Measurements from ENCODE around the gene MRPS6. TPM values are rescaled to one million over a fixed set of nuclear protein-coding genes. Genes with fewer than 3 reads are reported as not detected.

Gene MRPS6
- total RNA-seq, 1 experiment from 2014 or later: 115 TPM

DNA sequence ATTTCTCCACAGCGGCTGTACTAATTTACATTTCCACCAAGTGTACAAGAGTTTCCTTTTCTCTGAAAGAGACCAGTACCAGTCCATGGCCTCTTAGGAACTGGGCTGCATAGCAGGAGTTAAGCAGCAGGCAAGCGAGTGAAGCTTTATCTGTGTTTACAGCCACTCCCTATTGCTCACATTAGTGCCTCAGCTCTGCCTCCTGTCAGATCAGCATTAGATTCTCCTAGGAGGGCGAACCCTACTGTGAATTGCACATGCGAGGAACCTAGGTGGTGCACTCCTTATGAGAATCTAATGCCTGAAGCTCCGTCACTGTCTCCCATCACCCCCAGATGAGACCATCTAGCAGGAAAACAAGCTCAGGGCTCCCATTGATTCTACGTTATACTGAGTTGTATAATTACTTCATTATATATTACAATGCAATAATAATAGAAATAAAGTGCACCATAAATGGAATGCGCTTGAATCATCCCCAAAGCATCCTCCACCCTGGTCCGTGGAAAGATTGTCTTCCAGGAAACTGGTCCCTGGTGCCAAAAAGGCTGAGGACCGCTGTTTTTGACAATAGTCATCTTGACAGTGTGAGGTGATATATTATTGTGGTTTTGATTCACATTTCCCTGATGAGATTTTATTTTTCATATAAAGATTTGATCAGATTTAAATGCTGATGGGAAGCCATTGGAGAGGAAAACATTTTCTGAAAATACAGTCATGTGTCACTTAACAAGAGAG, 45.5 kb upstream of the MRPS6 start:
- BruUV-seq (replicated peaks): no TSS peak
- H3K9me3 ChIP-seq (ENCODE audit: low read depth, low read length, poor library complexity, severe bottlenecking): no peaks in the 10 kb centered on the region
- no peak overlapping the region for H3K4me3 ChIP-seq (ENCODE audit: low read depth, low read length, poor library complexity, severe bottlenecking)
- H3K27ac ChIP-seq (ENCODE audit: low read depth, low read length, poor library complexity, severe bottlenecking): no peak overlapping the region
- H3K27me3 ChIP-seq (replicated peaks; ENCODE audit: insufficient read depth, low read depth, low read length, poor library complexity): no peaks in the 10 kb centered on the region
- intact Hi-C loops (cut with micrococcal nuclease; ENCODE audit: unreplicated experiment): no loop called here
- peak; percentile 35 for DNase-seq (ENCODE audit: low spot score)
- TF ChIP-seq, protein P1, sequence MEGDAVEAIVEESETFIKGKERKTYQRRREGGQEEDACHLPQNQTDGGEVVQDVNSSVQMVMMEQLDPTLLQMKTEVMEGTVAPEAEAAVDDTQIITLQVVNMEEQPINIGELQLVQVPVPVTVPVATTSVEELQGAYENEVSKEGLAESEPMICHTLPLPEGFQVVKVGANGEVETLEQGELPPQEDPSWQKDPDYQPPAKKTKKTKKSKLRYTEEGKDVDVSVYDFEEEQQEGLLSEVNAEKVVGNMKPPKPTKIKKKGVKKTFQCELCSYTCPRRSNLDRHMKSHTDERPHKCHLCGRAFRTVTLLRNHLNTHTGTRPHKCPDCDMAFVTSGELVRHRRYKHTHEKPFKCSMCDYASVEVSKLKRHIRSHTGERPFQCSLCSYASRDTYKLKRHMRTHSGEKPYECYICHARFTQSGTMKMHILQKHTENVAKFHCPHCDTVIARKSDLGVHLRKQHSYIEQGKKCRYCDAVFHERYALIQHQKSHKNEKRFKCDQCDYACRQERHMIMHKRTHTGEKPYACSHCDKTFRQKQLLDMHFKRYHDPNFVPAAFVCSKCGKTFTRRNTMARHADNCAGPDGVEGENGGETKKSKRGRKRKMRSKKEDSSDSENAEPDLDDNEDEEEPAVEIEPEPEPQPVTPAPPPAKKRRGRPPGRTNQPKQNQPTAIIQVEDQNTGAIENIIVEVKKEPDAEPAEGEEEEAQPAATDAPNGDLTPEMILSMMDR (conservative IDR thresholded peaks at IDR 0.05; ENCODE audit: low read depth, low read length): no peak
- TF ChIP-seq EZH2 (IDR thresholded peaks at IDR 0.05; ENCODE audit: borderline replicate concordance, low read depth, low read length, poor library complexity, severe bottlenecking): no peak
- ChIA-PET CTCF (no interaction called here), POLR2A (ENCODE audit: low non-redundant PET) (no interaction called here)
- H3K36me3 ChIP-seq (ENCODE audit: insufficient read depth, low read length, poor library complexity, severe bottlenecking): no peaks in the 10 kb centered on the region
- peaks cover 3% of the 10 kb centered on the region for H3K4me1 ChIP-seq (ENCODE audit: insufficient read depth, low read length, poor library complexity, severe bottlenecking)

DNA sequence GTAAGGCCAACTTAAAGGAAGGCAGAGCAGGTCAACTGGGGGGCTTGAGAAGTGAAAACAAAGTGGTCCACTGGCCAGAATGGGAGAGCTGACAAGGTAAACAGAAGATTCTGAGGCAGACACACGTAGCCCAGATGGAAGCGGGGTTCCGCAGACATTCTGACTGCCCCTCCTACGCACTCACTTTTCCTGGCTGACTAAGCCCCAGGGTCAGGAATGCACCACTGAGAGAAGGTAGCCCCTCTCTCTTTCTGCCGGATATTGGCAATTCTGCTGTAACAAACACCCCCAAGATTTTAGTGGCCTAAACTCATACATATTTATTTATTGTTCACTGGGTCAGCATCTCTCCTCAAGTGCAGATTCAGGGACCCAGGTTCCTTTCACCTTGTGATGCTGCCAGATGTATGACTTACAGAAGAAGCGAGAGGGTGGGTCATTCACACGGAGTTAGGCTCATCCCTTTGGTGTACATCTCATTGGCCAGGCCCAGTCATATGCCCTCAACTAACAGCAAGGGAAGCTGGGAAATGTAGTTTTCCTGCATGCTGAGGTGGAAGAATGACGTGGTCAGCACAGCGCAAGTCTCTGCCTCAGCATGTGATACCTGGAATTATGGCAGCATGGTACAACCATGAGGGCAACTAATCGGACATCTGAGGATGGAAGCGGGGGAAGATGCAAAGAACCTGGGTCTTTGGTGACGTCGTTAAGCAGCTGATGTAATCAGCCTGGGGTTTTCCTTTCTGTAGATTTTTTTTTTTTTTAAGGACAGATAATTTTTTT, 43.4 kb upstream of the MRPS6 start:
- no peaks in the 10 kb centered on the region for H3K4me1 ChIP-seq (ENCODE audit: insufficient read depth, low read length, poor library complexity, severe bottlenecking)
- no peak for TF ChIP-seq EZH2 (IDR thresholded peaks at IDR 0.05; ENCODE audit: borderline replicate concordance, low read depth, low read length, poor library complexity, severe bottlenecking)
- TF ChIP-seq, protein P1 (conservative IDR thresholded peaks at IDR 0.05; ENCODE audit: low read depth, low read length): no peak
- no peaks in the 10 kb centered on the region for H3K36me3 ChIP-seq (ENCODE audit: insufficient read depth, low read length, poor library complexity, severe bottlenecking)
- no peaks in the 10 kb centered on the region for H3K27me3 ChIP-seq (replicated peaks; ENCODE audit: insufficient read depth, low read depth, low read length, poor library complexity)
- intact Hi-C loops (cut with micrococcal nuclease; ENCODE audit: unreplicated experiment): no loop called here
- no peak overlapping the region for H3K4me3 ChIP-seq (ENCODE audit: low read depth, low read length, poor library complexity, severe bottlenecking)
- DNase-seq (ENCODE audit: low spot score): peak; percentile 64
- CTCF ChIA-PET: no interaction called here
- H3K27ac ChIP-seq (ENCODE audit: low read depth, low read length, poor library complexity, severe bottlenecking): no peak overlapping the region
- BruUV-seq (replicated peaks): no TSS peak
- no peaks in the 10 kb centered on the region for H3K9me3 ChIP-seq (ENCODE audit: low read depth, low read length, poor library complexity, severe bottlenecking)
- POLR2A ChIA-PET (ENCODE audit: low non-redundant PET): no interaction called here

DNA sequence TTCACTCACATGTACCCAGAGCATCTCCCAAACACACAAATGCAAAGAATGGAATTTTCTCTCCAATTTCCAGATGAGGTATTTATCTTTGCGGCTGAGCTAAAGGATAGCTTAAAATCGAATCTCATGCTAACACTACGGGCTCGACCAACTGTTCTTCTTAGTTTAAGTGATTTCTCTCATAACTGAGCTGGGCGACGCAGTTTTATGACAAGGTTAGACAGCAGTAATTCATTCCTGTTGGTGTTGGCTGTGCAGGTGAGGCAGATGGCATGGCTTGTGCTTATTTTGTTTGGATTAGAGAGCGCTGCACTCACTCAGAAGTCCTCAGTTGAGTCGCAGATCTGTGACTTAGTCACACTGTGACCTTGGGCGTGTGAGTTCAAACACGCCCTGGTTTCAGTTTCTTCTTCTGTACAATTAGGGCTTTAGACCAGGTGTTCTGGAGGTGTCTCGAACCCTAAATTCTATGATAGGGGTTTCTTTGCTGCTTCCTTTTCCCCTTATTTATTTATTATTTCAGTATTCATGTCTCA, 41.5 kb upstream of the MRPS6 start:
- no peak for DNase-seq (ENCODE audit: low spot score)
- ChIA-PET POLR2A (ENCODE audit: low non-redundant PET) (no interaction called here), CTCF (no interaction called here)
- intact Hi-C loops (cut with micrococcal nuclease; ENCODE audit: unreplicated experiment): no loop called here
- Histone ChIP-seq H3K27me3 (replicated peaks; ENCODE audit: insufficient read depth, low read depth, low read length, poor library complexity) (no peaks in the 10 kb centered on the region), H3K4me1 (ENCODE audit: insufficient read depth, low read length, poor library complexity, severe bottlenecking) (no peaks in the 10 kb centered on the region), H3K27ac (ENCODE audit: low read depth, low read length, poor library complexity, severe bottlenecking) (no peak overlapping the region), H3K36me3 (ENCODE audit: insufficient read depth, low read length, poor library complexity, severe bottlenecking) (no peaks in the 10 kb centered on the region), H3K9me3 (ENCODE audit: low read depth, low read length, poor library complexity, severe bottlenecking) (no peaks in the 10 kb centered on the region), H3K4me3 (ENCODE audit: low read depth, low read length, poor library complexity, severe bottlenecking) (no peak overlapping the region)
- TF ChIP-seq, protein P1 (conservative IDR thresholded peaks at IDR 0.05; ENCODE audit: low read depth, low read length): no peak
- no peak for TF ChIP-seq EZH2 (IDR thresholded peaks at IDR 0.05; ENCODE audit: borderline replicate concordance, low read depth, low read length, poor library complexity, severe bottlenecking)
- BruUV-seq (replicated peaks): no TSS peak
